Glomerular visceral epithelial cell (primary cell): Measurements from ENCODE around the gene ZNF622.

Experiments
- DNase-seq: peaks from one replicate; pipeline ENCODE4 v3.0.0-alpha.2; 2016; ENCODE audit errors: extremely low spot score

The ZNF622 gene

DNA sequence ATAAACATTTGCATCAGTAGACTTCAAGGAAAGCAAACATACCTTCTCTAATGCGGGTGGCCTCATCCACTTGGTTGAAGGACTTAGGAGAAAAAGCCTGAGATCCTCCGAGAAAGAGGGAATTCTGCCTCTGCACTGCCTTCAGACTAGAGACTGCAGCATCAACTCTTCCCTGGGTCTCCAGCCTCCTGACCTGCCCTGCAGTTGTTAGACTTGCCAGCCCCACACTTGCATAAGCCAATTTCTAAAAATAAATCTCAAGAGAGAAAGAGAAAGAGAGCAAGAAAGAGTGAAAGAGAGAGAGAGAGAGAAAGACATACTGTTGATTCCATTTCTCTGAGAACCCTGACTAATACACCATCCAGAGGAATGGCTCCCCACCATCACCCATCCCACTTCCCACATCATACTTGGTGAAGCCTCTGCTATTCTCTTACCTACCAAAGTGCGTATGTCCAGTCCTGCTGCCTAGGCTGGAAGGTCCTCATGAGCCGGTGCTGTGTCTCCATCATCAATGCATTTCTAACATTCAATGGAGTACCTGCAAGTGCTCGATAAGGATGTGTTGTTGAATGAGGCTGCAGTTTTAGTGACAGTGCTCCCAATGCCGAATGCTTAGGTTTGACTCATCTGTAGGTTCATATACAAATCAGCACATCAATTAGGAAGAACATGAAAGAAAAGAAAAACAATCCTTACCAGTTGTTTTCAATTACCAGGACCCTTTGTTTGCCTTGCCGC lies 35.1 kb downstream of the ZNF622 start:
- no peak for DNase-seq

DNA sequence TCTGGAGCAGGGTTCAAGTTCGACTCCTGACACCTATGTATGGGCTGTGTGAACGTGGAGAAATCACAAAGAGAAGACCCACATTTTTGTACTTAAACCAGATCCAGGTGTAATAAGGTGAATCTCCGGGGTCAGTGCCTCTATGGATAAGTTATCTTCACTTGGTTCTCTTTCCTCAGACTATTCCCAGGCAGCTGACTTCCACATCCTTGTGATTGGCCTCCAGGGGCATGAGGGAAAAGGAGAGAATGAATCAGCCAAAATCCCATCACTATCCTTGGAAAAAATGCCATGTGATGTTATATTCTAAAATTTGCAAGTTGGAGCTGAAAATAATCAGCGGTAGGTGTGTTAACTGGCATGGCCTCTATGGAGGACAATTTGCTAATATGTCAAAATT lies 37.2 kb downstream of the ZNF622 start:
- DNase-seq = no peak

DNA sequence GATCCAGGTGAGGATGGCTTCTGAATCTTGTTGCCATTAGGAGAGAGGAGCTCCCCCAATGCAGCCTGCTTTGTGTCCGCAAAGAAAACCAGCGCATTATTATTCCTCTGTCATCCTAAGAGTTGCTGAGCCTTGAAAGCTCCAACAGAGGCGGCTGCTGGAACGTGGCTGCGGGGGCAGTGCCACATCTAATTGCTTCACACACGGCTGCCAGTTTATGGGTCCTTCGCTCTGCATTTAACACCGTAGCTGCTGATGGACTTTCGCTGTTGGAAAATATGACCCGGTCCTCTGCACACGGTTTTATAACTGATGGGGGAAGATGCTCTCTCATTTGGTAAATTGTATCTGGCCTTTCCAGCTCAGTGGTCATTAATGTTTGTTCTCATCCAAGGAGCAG lies 38.0 kb downstream of the ZNF622 start:
- no peak for DNase-seq

DNA sequence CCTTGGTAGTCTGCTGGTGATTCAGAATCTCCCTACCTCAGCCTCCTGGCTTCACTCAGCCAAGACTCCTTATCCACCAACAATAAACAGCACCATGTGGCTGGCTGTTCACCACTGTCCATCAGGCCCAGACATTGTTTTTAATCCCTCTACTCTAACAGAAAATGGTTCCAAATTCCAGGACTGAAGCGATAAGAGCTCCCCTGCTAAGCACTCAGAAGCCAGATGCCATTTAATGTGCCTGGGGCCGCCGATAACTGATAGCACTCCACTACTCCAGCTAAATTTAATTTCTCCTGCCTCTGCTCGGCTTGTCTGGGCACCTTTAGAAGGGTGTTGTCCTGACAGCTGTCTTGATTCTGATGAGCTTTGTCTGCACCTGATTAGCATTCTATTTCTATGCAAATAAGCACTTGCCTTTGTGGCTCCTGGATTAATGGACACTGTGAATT lies 47.1 kb downstream of the ZNF622 start:
- no peak for DNase-seq

DNA sequence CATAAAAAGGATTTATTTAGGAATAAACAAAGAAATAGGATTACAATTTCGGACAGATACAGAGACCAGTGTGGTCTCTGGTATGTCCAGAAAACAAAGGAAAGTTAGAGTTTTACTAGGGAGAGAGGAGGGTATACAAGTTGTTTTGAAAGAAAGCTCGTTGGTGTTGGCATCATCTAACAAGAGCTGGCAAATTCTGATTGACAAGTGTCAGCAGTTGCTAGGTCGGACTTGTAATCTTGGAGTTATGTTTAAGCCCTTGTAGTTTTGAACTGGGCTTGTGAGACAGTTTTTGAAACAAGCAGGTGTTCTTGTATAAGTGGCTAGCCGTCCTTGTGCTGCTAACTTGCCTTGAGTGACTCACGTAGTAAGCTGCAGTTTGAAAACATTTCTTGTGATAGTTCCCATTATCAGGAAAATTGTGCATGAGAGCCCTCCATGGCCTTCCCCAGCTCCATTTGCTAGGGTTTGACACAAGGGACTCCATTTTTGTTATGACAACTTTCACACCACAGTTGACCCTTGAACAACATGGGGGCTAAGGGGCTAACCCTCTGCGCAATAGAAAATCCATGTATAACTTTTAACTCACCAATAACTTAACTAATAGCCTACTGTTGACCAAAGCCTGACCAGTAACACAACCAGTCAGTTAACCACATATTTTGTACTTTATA lies 48.1 kb downstream of the ZNF622 start:
- no peak for DNase-seq

DNA sequence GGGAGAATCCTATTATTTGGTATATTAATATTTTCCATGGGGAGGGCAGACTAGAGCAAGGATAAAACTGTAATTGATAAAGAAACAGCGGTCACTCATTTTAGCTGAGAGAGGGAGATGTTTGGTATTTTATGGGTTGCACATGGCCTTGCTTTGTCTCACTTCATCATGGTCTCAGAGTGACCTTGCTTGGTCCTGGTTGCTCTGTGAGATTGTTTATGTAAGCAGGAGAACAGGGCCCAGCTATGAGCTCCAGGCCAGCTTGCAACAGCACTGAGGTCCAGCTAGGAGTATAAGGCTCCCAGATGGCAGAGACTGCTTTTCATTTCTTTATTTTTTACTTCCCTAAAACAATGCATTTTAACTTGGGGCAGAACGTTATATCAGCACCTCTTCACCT lies 50.7 kb downstream of the ZNF622 start:
- DNase-seq = no peak

DNA sequence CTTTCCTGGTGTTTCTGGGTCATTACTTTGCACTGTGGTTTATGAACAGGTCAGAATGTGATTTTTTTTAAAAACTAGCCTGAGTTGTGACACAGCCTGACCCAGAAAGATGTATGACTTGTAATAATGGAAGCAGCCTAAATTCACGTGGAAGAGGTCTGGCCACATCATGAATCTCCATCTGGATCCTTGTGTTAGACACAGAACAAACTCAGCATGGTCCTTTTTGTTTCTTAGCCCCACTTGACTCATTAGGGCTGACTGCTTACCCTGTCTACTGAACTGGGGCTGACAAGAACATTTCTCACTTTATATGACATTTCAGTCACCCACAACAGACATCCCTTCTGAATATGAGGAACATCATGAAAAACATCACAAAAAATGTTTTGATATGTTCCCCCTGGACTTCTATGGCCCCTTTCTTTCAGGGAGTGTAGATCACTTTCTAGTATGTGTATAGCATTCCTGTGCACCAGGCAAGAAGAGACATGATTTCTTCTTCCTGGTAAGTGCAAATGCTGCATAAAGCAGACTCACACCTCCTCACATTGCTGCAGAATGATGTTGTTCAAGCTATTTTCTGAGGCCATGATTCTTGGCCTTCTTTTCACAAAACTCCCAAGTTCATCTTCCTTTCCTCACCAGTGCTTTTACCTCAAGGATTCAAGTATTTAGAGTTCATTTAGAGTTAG lies 52.3 kb downstream of the ZNF622 start:
- no peak for DNase-seq

DNA sequence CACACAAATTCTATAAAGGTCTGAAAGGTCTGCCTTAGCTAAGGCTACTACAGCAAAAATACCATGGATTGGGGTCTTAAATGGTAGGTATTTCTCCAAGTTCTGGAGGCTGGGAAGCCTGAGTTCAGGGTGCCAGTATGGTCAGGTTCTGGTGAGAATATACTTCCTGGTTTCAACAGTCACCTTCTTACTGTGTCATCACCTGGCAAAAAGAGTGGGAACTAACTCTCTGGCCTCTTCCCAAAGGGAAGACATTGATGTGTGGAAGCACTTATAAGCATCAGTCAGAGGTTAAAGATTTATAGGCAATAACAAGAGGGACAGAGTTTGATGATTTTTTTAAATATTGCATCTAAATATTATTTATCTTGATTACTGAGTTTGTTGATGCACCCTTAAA lies 53.0 kb downstream of the ZNF622 start:
- DNase-seq = no peak

DNA sequence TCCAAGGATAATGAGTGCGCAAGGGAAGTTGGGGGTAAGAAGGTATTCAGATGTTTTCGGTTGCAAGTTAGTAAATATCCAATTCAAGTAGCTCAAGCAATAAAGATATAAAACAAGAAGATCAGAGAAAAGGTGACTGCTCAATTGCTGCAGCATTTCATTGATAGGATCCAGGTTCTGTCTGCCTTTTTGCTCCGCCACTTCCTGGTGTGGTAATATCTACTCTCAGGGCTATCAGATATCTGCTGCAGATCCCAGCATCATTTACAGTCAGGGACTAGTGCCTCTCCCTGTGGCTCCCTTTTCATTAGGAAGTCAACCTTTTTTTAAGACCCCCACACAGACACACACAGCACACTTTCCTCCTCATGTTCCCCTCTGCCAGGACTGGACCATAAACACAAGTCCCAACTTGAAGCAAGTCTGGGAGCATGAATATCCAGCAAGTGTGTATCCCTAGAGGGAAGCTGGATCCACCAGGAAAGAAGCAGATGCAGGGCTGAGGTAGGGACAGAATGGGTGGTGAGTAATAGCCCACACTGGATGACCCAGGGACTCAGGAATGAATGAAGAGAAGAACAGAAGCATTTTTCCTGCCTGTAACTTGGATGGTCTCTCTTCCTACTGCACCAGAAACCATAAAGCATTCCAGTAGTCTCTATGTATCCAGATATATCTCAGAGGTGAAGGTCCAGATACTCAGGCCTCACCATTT lies 53.7 kb downstream of the ZNF622 start:
- peak; percentile 11 for DNase-seq

DNA sequence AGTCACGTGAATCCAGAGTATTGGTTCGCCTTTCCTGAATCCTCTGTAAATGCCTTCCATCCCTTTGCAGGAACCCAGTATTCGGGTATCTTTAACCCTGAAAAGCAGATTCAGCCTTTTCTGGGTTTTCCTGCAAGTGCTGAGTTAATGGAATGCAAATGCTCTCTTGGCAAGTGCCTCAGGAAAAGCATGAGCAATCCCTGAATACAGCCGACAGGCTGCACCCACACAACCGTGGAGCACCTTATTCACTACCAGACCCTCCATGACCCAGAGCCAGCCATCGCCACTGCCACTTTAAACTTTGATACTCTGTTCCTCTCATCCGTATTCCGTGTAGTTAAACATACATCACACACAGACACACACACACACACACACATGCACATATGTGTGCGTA lies 54.4 kb downstream of the ZNF622 start:
- DNase-seq = no peak

DNA sequence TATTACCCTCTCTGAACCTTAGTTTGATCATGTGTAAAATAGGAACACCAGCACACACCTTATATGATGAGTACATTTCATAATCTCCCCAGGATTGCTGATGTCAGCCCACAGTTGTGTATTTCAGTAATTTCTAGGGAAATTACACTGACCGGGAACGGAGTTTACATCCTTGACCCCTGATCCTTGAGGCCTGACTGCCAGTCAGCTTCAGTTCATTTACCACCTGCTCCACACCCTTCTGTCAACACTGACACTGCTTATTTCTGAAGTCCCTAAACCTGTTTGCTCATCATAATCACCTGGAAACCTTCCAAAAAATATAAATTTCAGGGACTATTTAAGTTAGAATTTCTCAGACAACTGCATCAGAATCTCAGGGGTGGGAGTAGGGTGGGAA lies 55.3 kb downstream of the ZNF622 start:
- DNase-seq = no peak

DNA sequence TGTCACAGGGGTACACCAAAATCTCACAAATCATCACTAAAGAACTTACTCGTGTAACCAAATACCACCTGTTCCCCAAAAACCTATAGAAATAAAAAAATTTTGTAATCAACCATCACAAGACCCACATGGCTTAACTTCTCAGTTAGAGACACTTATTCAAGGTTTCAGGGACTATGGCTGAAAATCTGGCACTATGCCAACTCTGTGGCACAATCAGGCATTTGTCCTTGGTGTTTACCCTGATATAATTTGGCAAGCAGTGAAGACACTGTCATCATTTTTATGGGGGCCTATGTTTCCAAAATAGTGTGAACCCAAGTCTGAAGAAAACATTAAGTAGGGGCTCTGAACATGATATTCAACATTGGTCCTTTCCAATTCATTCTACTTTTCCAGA lies 59.0 kb downstream of the ZNF622 start:
- no peak for DNase-seq

DNA sequence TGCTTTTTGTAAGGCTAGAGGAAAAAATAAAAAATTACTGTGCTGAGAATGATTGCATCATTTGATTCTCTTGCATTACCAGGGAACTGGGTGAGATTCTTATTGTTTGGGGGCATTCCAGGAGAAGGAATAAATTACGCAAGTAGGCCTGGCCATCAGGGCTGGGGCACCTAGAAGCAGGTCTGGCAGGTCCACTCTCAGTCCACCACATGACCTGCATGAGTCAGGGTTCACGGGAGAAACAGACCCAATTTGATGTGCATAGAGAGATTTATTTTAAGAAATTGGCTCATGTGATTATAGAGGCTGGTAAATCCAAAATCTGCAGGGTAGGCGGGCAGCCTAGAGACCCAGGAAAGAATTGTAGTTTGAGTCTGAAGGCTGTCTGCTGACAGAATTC lies 59.6 kb downstream of the ZNF622 start:
- no peak for DNase-seq
